Uterus (tissue), 2 donors: ENCODE measurements around the gene IFT20.

Experiments used
- CTCF ChIP-seq, 4 experiments: fragments of 200-600 bp in 2 of 4; fragments of 450-650 bp in 2 of 4; sonication (generic) in 2 of 4; IDR thresholded peaks; one replicate each; pipeline ENCODE4 v1.5.1; 2016 to 2019; ENCODE audit warnings: antibody characterized with exemption in 4 of 4, mild to moderate bottlenecking in 2 of 4, moderate library complexity in 1 of 4
- POLR2A ChIP-seq, 2 donors: fragments of 450-650 bp; IDR thresholded peaks; one replicate each; pipeline ENCODE4 v1.6.1; 2016; ENCODE audit warnings: antibody characterized with exemption in 2 of 2, mild to moderate bottlenecking in 1 of 2, moderate library complexity in 1 of 2

- TF ChIP-seq CTCF (IDR thresholded peaks at IDR 0.05) = no peak
- TF ChIP-seq POLR2A (IDR thresholded peaks at IDR 0.05) = no peak
Measured at GRCh38 chr17:28333083-28333746, 2.1 kb downstream of the IFT20 start.
